ENCODE data around the gene RRAS2. TPM values are rescaled to one million over a fixed set of nuclear protein-coding genes. Genes with fewer than 3 reads are reported as not detected.

RRAS2 gene
- total RNA-seq, 3 donors from 2014 or later (not counting 1 experiment from before 2014, with no cell fraction given): 62.1 to 86.7 (median 69.6) TPM

DNA sequence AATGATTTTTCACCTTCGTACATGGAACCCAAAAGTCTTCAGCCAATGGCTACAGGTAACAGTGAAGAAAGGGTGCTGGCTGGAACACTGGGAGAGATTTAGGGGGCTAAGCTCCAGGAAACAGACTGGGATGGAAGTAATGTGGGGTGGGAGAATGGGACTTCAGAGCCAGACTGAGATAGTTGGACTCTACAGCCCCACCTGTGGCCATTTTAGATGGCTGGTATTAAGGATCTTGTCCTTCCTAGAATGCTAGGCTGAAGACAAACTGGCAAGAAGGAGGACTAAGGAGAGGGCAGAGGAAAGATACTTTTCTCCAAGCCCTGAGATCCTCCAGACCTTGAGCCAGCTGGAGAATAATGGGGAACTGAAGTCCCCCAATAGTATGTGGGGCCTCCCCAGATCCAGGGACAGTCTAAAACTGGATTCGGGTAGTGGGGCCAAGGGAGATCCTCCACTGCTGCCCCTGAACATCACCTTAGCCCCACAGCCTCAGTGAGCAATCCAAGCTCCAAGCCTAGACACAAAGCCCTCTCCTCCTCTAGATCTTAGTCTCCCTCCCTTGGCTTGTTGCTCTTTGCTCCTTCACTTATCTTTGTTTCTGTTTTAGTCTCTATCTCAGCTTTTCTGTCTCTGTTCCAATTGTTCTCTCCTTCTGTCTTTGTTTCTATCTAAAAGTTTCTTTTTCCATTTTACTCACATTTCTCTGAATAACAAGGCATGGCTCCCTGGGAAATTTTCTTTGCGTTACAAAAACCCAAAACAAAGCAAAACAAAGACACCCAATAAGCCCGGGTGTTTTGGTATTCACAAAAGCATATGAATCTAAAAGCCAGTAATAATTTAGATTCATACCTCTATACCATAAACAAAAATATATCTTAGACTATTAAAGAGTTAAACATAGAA lies 16.2 kb upstream of the RRAS2 start:
- no peaks in the 10 kb centered on the region for H3K36me3 ChIP-seq (ENCODE audit: control insufficient read depth, insufficient read depth, low read length)
- no peaks in the 10 kb centered on the region for H3K4me1 ChIP-seq (ENCODE audit: control insufficient read depth, insufficient read depth, low read length)
- H3K4me1 Mint-ChIP-seq: peaks cover 7 to 10% of the 10 kb centered on the region in 2 donors
- no peaks in the 10 kb centered on the region for H3K9me3 ChIP-seq (ENCODE audit: control insufficient read depth, insufficient read depth, low read length)
- intact Hi-C loops (cut with micrococcal nuclease): no loop called here
- no peak for DNase-seq
- TF ChIP-seq, protein P1, sequence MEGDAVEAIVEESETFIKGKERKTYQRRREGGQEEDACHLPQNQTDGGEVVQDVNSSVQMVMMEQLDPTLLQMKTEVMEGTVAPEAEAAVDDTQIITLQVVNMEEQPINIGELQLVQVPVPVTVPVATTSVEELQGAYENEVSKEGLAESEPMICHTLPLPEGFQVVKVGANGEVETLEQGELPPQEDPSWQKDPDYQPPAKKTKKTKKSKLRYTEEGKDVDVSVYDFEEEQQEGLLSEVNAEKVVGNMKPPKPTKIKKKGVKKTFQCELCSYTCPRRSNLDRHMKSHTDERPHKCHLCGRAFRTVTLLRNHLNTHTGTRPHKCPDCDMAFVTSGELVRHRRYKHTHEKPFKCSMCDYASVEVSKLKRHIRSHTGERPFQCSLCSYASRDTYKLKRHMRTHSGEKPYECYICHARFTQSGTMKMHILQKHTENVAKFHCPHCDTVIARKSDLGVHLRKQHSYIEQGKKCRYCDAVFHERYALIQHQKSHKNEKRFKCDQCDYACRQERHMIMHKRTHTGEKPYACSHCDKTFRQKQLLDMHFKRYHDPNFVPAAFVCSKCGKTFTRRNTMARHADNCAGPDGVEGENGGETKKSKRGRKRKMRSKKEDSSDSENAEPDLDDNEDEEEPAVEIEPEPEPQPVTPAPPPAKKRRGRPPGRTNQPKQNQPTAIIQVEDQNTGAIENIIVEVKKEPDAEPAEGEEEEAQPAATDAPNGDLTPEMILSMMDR (IDR thresholded peaks at IDR 0.05): peak; percentile 11
- H3K27me3 Mint-ChIP-seq (ENCODE audit: low read depth in 2 of 2): peaks cover 6 to 10% of the 10 kb centered on the region in 2 donors
- no peaks in the 10 kb centered on the region for H3K27me3 ChIP-seq (ENCODE audit: control insufficient read depth, insufficient read depth, low read length)
- no peak overlapping the region for H3K4me3 ChIP-seq (ENCODE audit: low read length)
- H3K27ac ChIP-seq (ENCODE audit: low read length): no peak overlapping the region
- no peak for ATAC-seq
- 88% methylated on average over 3 of the region's 4 CpGs for WGBS (ENCODE audit: insufficient coverage)
- H3K36me3 Mint-ChIP-seq: no peaks in the 10 kb centered on the region
- no peaks in the 10 kb centered on the region for H3K9me3 Mint-ChIP-seq
- no peak overlapping the region for H3K4me3 Mint-ChIP-seq
- no peak overlapping the region for H3K27ac Mint-ChIP-seq

DNA sequence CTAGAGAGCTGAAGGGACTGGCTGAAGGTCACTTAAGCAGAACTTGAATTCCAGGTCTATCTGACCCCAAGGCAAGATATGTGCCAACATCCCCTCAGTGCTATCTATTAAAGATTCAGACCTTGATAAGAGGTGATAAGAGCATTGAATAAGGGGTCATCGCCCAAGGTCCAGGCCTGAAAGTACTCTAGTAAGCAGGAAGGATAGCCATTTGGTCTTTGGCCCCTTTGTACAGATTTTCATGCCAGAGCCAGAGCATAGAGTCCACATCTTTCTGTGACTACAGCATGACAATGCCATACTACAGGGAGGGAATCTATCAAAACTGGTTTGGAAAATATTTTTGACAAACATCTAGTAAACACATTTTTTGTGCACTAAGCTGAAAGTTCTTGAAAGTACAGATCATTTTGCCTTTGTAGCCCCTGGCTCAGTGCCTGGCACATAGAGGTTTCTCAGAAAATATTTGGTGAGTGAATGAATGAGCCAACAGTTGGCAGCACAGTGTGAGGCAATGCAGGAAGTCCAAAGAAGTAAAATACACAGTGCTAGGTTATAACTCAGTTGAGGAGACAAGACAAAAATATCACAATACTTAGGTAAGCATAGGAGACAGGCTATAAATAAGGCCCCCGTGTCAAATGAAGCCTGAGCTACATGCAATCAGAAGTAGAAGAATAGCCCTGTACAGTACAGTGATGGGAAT lies 15.1 kb upstream of the RRAS2 start:
- H3K4me3 ChIP-seq (ENCODE audit: low read length): no peak overlapping the region
- TF ChIP-seq, protein P1 (IDR thresholded peaks at IDR 0.05): no peak
- H3K27ac ChIP-seq (ENCODE audit: low read length): no peak overlapping the region
- no peaks in the 10 kb centered on the region for H3K9me3 Mint-ChIP-seq
- intact Hi-C loops (cut with micrococcal nuclease): no loop called here
- DNase-seq (no peak), ATAC-seq (no peak)
- H3K36me3 ChIP-seq (ENCODE audit: control insufficient read depth, insufficient read depth, low read length): no peaks in the 10 kb centered on the region
- no peaks in the 10 kb centered on the region for H3K36me3 Mint-ChIP-seq
- no peaks in the 10 kb centered on the region for H3K27me3 ChIP-seq (ENCODE audit: control insufficient read depth, insufficient read depth, low read length)
- no peaks in the 10 kb centered on the region for H3K9me3 ChIP-seq (ENCODE audit: control insufficient read depth, insufficient read depth, low read length)
- H3K4me1 ChIP-seq (ENCODE audit: control insufficient read depth, insufficient read depth, low read length): no peaks in the 10 kb centered on the region
- 93% methylated on average over 2 of the region's 2 CpGs for WGBS (ENCODE audit: insufficient coverage)
- H3K27ac Mint-ChIP-seq: no peak overlapping the region
- H3K27me3 Mint-ChIP-seq (ENCODE audit: low read depth in 2 of 2): peaks cover 6 to 10% of the 10 kb centered on the region in 2 donors
- H3K4me3 Mint-ChIP-seq: no peak overlapping the region
- H3K4me1 Mint-ChIP-seq: peaks cover 7 to 10% of the 10 kb centered on the region in 2 donors

DNA sequence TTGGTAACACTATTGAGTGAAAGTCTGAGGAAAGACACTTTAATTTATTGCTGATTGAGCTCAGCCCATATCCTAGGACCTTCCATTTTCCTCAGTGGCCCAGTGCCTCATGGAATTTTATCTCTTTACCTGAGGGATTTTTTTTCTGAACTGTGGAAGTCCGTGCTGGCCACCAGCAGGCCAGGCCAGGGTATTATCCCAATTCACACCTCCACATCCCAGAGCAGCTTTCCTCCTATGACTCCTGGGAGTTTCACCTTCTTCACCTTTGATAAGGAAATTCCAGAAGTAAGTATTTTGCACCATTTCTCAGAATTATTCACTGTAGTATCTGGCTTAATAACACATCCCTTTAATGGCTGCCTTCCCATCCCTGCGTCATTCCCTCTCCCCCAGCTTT lies 13.0 kb upstream of the RRAS2 start:
- no peaks in the 10 kb centered on the region for H3K27me3 ChIP-seq (ENCODE audit: control insufficient read depth, insufficient read depth, low read length)
- no peak overlapping the region for H3K4me3 ChIP-seq (ENCODE audit: low read length)
- Mint-ChIP-seq H3K4me1 (peaks cover 12 to 14% of the 10 kb centered on the region in 2 donors), H3K27ac (no peak overlapping the region), H3K27me3 (ENCODE audit: low read depth in 2 of 2) (peaks cover 0 to 4% of the 10 kb centered on the region in 2 donors), H3K36me3 (no peaks in the 10 kb centered on the region), H3K9me3 (no peaks in the 10 kb centered on the region), H3K4me3 (no peak overlapping the region)
- no peaks in the 10 kb centered on the region for H3K9me3 ChIP-seq (ENCODE audit: control insufficient read depth, insufficient read depth, low read length)
- ATAC-seq (no peak), DNase-seq (no peak)
- intact Hi-C loops (cut with micrococcal nuclease): no loop called here
- H3K36me3 ChIP-seq (ENCODE audit: control insufficient read depth, insufficient read depth, low read length): no peaks in the 10 kb centered on the region
- no peaks in the 10 kb centered on the region for H3K4me1 ChIP-seq (ENCODE audit: control insufficient read depth, insufficient read depth, low read length)
- TF ChIP-seq, protein P1 (IDR thresholded peaks at IDR 0.05): no peak
- 97% methylated on average over 2 of the region's 2 CpGs for WGBS (ENCODE audit: insufficient coverage)
- no peak overlapping the region for H3K27ac ChIP-seq (ENCODE audit: low read length)
